NCI-H2107 treated with DMSO at 0.1 percent for 48 hours (cell line): Measurements from ENCODE around the gene DDX39A.
A peak's percentile ranks its signal among the peaks of the same experiment; 100 is the strongest.
"Not testable (repeated sequence)": the region's sequence is repeated elsewhere in the genome, so short reads cannot be mapped to it uniquely, and the experiment has no call there.

Experiments used
- DNase-seq: peaks from one replicate; lab custom pipeline; 2025; ENCODE audit not compliant: unreplicated experiment; lab: John Stamatoyannopoulos, UW

DDX39A gene

GRCh38 chr19:14366529-14366928, 52.6 kb downstream of the DDX39A start:
- DNase-seq: peak; percentile 72

GRCh38 chr19:14364098-14364443, 55.1 kb downstream of the DDX39A start:
- DNase-seq: not testable (repeated sequence)

DNA sequence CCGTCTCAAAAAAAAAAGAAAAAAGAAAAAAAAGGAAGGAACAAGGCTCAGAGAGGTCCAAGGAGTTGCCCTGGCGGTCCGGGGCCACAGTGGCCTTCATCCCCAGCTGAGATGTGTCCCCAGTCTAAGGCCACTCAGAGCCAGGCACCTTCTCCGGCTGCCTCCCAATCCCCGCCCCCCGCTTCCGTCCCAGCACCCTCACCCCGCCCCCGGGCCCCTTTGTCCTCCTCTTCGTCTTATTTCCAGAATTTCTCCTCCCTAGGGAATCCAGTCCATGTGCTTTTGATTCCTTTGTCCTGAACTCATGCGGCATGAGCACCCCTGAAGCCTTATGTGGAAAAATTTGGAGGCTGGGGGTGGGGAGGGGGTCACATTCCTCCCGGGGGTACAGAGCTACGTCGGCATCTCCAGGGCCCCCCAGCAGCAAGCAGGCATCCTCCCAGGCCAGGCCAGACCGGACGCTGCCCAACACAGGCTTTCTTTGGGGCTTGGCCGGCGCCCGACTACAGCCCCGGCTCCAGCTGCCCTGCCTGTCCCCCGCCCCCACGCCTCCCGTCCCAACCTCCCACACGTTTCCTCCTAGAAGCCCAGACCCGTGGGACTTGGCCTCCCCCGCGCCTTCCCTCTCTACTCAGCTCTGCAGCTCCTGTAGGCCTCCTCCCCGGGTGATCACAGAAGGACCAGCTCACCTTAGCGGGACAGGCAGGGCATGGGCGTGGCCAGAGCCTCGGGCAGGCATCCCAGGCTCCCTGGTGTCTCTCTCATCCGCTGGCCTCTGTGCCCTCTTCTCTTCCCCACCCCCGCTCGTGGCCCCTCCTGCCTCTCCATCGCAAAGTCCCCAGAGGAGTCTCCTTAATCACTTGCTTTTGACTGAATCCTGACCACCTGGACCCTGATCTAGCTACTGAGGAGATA, 55.7 kb downstream of the DDX39A start:
- DNase-seq: no peak

GRCh38 chr19:14361824-14362223, 57.3 kb downstream of the DDX39A start:
- DNase-seq: no peak
